Fibroblast of lung (primary cell): Measurements from ENCODE around the gene IFNL1.

Experiments
- CTCF ChIP-seq, 2 donors: IDR thresholded peaks in 1 of 2; conservative IDR thresholded peaks in 1 of 2; 1 replicate in 1 of 2; 2 replicates in 1 of 2; pipeline ENCODE4 v1.5.1; 2011 to 2012; ENCODE audit warnings: low read length in 2 of 2, control low read depth in 1 of 2, inconsistent platforms in 1 of 2, low read depth in 1 of 2, mild to moderate bottlenecking in 1 of 2
- EZH2 ChIP-seq: IDR thresholded peaks from 2 replicates; pipeline ENCODE4 v1.5.1; 2012; ENCODE audit warnings: low read length, control low read depth, mild to moderate bottlenecking; ENCODE audit errors: missing control alignments

- TF ChIP-seq CTCF (conservative IDR thresholded peaks at IDR 0.05 in 1 of 2, IDR thresholded peaks at IDR 0.05 in 1 of 2; ENCODE audit: low read depth in 1 of 2, low read length in 2 of 2) = no peak
- no peak for TF ChIP-seq EZH2
Measured at GRCh38 chr19:39297931-39298634, 1.9 kb downstream of the IFNL1 start.
